ENCODE results near the gene BCS1L.
A peak's percentile ranks its signal among the peaks of the same experiment; 100 is the strongest.

BCS1L gene

DNA sequence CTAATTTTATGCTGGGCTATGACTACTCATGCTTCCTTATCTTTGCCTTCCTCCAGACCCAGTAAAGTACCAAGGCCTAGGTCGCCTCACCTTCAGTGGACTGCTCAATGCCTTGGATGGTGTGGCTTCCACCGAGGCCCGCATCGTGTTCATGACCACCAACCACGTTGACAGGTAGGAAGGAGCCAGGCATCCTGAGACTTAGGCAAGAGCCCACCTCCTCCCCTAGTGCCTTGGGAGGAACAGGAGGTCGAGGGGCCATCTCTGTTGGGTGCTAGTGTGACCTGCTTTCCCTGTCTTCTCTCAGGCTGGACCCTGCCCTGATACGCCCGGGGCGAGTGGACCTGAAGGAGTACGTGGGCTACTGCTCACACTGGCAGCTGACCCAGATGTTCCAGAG lies 3.3 kb downstream of the BCS1L start:
- no peak for DNase-seq

DNA sequence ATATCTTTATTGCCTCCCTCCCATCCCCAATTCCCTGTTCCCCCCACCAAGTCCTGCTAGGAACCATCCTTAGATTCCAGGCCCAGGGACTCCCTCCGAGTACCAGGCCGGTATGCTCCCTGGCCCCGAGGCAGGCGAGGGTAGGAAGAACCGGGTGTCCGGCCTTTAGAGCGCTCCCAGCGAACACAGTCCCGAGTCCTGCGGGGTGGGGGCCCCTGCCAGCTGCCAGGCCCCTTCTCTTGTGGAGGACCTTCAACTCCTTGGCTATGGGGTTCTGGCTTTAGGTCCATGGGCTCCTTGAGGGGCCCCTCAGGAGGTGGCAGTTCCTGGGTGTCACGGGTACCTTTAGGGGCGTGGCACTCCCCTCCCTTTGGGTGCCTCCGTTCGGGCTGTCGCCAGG lies 4.4 kb downstream of the BCS1L start:
- no peak for DNase-seq

DNA sequence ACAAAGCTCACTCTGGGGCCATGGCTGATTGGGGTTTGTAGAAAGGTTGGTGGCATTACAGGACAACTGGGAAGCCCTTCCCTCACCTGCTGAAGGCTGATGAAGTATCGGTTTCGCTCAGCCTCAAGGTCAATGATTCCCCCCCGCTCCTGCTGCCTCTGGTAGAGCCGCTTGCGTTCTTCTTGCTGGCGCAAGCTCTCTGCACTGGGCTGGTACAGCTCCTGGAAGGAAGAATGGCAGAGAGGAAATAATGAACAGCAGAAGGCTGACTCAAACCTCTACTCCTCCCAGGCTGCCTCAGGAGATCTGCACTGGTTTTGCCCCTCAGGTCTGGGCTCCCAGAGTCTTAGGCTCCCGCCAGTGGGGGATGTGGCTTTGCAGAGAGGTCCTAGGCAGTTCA lies 5.2 kb downstream of the BCS1L start:
- DNase-seq, result no peak

DNA sequence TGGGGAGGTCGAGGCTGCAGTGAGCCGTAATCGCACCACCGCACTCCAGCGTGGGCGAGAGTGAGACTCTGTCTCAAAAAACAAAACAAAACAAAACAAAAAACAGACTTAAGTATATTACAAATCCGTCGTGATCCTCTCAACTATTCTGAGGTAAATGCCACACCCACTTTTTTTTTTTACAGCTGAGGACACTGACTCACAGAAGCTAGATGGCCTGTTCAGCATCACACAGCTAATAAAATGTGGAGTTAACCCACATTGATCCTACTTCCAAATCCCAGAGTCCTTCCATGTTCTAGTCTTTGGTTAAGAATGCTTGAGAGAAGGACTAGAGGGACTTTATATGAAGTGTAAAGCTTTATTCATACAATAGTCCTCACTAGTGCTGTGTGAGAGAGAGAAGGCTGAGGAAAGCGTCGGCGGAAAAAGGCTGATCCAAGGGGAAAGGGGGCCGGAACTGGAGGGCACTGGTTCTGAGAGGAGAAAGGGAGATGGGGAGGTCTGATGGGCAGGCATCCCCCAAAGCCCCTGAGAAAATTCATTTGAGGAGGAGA lies 11.7 kb downstream of the BCS1L start:
- DNase-seq, result no peak

DNA sequence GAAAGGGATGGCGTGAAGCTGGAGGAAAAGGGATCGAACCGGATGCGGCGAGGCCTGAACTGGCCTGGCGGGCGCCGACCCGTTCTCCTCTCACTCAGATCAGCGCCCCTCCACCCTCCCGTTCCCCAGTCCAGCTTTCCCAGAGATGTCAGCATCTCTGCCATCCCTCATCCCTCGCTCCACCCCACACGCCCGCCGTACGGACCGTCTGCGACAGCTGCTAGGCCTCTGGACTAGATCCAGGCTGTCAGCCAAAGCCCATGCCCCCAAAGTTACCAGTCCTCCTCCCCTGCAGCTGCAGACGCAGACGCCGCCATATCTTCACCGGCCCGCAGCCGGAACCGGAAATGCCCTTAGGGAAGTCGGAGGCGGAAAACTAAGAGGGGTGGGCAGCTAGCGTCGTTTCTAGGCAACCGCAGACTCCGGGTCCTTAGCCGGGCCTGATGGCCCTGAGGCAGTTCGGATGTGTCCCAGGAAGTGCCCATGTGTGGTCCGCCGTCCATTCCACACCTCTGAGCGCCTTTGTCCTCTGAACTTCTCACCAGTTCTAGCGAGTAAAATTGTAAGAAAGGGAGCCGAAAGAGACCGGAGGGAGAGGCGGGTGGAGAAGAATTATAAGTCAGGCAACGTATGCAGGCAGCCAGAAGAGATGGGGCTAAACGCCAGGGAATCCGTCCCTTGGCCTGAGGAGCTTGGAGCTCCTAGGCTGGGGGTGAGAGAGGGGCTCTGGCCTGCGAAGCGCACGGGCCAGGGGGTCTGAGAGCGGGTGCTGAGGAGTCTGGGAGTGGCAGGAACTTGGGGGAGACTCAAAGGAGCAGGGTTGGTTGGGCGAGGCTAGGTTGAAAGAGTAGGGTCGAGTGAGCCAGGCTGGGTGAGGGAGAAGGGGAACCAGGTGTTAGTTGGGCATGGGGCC lies 12.4 kb downstream of the BCS1L start, which contains the start of the genes RNF25 and STK36:
Gene RNF25, minus strand, starts transcription at position 349 of the 913 bp plus-strand sequence. Its CDS starts 32 bp downstream, at position 317.
Gene STK36, plus strand, starts transcription at position 433 of the 913 bp plus-strand sequence. CDS start 744 bp downstream, outside the sequence.
- peak; percentile 90 for DNase-seq

DNA sequence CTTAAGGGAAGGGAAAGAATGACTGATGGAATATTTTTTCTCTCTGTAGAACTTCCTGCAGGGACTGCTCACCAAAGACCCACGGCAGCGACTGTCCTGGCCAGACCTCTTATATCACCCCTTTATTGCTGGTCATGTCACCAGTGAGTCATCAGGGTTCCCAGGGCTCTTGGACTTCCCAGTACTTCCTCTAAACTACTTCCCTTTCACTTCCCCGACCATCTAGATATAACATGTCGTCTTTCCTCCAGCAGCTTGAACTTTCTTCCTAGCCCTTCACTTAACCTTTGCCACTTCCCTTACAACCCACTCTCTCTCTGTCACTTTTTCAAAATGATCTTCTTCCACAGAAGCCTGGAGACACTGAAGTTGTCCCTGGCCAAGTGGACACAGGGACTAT lies 19.6 kb downstream of the BCS1L start:
- DNase-seq, result no peak

DNA sequence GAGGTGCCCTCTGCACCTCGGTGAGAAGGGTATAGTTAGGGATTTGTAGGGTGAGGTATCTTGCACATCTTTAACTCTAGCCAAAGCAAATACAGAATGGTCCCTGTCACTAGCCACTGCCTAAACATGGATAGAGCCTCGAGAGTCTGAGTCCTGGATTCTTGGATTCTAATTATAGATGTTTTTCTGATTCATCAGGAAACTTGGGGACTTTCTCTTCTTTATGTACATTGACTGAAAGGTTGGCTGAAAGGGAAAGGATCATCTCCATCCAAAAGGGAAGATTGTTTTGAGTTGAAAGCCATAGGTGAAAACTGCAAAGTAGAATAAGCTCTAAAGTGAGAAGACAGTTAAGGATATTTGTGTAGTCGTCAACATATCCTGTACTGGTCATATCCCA lies 20.6 kb downstream of the BCS1L start:
- DNase-seq, result no peak

DNA sequence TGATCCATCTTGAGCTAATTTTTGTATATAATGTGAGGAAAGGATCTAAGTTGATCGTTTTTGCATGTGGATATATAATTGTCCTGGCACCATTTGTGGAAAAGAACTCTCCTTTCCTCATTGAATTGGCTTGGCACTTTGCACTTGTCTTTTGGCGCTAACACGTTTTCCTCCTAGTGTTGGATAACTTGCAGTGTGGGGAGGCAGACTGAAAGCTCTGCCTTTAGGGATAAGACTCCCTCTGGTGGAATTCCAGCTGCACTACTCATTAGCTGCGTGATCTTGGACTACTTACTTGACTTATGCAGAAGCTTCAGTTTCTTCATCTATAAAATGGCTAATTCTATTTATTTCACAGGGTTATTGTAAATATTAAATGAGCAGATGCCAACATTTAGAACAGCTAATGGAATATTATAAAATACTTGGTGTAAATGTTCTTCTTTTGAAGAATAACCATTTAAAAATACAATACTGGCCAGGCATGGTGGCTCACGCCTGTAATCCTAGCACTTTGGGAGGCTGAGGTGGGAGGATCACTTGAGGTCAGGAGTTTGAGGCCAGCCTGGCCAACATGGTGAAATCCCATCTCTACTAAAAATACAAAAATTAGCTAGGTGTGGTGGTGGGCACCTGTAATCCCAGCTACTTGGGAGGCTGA lies 28.0 kb downstream of the BCS1L start:
- peak; percentile 49 for DNase-seq

DNA sequence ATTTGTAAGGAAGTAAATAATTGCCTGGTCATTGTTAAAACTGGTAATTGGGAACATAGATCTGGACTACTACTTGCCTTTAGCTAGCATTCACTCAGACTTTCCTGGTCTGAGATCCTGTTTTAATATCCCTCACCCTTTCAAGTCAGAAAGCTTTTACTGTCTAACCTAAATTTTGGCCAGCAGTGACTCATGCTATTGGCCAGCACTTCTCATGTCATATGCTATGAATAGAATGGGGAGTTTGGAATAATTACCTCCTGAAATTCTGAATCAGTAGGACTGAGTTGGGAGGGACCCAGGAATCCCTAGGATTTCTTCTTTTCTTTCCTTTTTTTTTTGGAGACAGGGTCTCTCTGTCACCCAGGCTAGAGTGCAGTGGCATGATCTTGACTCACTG lies 31.8 kb downstream of the BCS1L start:
- no peak for DNase-seq

DNA sequence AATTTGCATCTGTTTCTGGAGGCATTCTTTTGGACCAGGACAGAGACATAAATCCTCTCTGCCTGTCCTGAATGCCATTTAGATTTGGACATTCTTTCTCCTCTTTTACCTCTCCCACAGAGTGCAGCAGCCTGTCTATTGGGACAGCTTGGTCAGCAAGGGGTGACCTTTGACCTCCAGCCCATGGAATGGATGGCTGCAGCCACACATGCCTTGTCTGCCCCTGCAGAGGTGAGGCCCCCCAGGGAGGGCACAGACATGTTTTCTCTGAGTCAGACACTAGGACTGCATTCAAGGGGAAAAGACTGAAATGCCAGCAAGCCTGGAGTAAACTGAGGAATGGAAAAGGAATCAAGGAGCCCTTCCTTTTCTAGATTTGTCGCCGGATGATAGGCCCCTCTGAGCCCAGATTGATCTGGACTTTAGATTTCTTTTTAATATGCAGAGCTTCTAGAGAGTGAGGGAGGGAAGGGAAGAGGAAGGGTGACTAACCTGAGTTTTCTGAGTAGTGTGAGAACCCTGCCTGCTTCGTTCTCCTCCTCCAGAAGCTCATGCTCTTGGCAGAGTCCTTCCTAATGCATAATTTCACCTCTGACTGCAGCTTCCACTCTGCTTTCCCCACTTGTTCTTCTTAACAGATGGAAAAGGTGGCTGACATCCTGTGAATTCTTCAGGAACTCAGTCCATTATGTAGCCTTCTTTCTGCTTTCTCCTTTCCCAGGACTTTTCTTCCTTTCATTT lies 35.1 kb downstream of the BCS1L start:
- DNase-seq, result no peak

DNA sequence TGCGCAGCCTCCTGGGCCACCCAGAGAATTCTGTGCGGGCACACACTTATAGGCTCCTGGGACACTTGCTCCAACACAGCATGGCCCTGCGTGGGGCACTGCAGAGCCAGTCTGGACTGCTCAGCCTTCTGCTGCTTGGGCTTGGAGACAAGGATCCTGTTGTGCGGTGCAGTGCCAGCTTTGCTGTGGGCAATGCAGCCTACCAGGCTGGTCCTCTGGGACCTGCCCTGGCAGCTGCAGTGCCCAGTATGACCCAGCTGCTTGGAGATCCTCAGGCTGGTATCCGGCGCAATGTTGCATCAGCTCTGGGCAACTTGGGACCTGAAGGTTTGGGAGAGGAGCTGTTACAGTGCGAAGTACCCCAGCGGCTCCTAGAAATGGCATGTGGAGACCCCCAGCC lies 39.4 kb downstream of the BCS1L start:
- no peak for DNase-seq

DNA sequence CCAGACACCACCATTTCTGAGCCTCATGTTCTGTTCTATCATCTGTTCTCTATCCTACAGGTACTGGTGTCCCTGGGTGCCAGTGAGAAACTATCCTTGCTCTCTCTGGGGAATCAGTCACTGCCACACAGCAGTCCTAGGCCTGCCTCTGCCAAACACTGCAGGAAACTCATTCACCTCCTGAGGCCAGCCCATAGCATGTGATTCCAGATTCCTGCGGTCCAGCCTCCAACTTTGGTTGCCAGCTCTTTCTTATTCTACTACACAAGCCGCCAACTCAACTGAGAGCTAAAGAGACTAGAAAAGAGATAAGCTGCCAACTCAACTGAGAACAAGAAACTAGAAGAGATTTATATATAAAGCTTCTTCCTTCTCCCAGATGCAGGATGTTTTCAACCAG lies 42.3 kb downstream of the BCS1L start:
- DNase-seq, result no peak

DNA sequence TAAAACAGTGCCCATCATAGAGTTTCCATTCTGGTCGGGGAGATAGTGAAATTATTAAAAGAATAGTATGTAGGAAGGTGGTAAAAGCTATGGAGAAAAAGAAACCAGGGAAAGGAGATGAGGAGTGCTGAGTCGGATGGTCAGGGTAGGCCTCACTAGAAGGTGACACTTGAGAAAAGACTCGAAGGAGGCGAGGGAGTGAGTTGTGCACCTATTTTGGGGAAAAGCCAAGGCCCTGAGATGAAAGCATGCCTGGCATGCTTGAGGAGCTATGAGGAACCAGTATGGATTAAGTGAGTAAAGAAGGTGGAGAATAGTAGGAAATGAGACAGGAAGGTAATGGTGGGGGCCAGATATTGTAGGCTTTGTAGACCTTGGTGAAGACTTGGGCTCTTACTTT lies 43.9 kb downstream of the BCS1L start:
- DNase-seq, result no peak

DNA sequence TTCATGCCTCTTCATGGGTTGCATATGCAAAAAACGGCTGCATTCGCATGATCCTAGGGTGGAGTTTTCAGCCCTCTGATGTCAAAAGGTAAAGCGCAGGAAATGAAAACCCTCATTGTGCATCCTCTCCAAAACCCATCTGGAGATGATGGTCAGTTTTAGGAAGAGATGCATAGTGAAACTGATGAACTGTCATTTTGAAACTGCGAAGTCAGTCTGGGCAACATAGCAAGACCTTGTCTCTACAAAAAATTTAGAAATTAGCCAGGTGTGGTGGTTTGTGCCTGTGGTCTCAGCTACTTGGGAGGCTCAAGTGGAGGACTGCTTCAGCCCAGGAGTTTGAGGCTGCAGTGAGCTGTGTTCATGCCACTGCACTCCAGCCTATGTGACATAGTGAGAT lies 48.6 kb downstream of the BCS1L start:
- no peak for DNase-seq

DNA sequence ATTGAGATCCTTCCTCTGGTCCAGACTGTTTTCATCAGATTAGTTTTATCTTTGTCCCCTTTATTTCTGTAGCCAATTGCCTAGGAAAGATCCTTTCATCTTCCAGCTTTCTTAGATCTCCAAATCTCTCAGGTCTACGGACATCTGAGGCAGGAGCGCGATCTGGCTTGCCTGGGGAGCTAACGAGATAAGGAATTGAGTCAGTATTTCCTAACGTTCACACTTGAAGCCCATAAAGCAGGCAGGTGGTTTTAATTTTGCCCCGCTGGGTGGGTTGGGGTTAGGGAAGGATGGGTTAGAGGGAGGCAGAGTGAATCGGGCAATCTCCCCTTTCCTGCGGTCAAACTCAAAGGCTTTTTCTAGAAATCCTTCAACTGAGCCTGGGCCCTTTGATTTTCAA lies 50.4 kb downstream of the BCS1L start:
- no peak for DNase-seq

DNA sequence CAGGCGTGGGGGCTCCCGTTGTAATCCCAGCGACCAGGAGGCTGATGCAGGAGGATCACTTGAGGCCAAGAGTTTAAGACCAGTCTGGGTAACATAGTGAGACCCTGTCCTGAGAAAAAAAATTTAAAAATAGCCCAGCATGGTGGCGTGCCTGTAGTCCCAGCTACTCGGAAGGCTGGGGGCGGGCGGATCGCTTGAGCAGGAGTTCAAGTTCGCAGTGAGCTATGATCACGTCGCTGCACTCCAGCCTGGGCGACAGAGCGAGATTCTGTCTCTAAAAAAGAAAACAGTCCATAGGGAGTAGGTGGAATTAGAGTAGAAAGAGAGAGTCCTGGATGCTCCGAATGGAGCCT lies 50.8 kb downstream of the BCS1L start:
- no peak for DNase-seq

DNA sequence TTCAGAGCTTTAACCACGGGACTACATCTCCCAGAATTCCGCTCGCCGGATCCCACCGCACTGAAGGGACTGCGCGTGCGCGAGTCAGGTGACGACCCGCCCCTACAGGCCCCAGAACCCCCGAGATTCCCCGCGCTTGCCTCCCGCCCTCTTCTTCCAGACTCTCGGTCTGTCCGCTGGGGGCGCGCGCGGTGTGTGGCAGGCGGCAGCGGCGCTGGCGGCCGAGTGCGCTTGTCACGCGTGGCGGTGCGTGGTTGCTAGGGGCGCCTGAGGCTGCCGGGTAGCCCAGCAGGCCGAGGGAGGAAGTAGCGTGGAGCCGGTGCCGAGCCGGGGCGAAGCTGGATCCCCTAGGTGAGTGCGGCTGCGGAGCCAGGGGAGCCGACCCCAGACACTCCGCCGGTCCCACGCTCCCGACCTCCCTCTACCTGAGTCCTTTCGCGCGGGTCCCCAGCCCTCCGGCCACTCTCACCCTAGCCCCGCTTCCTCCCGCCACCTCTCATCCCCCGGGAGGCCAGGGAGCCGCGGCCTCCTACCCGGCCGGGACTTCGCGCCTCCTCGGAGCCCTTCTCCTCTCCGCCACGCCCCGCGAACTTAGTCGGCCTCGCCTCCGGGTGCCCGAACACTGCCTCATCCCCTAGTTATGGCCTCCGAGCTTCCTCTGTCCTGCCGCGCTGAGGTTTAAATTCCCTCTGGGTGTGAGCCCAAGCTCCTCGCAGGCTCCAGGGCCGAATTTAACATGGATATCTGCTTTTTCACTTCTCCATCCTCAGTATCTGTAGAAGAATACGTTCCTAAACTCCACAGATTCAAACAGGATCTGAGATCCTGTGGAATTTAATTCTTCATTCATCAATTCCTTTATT lies 51.4 kb downstream of the BCS1L start, which contains the start of gene TTLL4:
Gene TTLL4, plus strand, starts transcription at position 149 of the 863 bp plus-strand sequence. CDS start 26,842 bp downstream, outside the sequence.
- DNase-seq, result peak; percentile 99

DNA sequence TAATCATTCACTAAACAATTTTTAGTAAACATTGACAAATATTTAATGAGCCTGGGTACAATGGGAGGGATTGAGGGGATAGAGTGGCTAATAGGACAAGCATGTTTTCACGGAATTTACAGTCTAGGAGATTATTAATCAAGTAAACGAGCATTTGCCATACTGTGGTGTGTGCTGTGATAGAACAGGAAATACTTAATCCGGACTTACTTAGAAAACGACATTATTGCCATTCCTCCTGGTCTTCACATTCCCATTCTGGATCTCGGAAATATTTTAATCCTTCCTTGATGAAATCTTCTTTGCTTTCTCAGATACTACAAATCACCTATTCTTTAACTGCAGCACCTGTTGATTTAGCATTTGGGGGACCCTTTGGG lies 52.1 kb downstream of the BCS1L start:
- DNase-seq, result no peak

Data from right forelimb (tissue), 1 donor.